Sciatic nerve (tissue), 2 donors: ENCODE results near the gene ARRDC1. TPM values are rescaled to one million over a fixed set of nuclear protein-coding genes. Genes with fewer than 3 reads are reported as not detected.
"Not testable (repeated sequence)": the region's sequence is repeated elsewhere in the genome, so short reads cannot be mapped to it uniquely, and the experiment has no call there.

Source experiments
- ATAC-seq: fragments of 200-7000 bp; cut with Tn5 transposase; one replicate; pipeline ENCODE4 v1.9.1; 2020; ENCODE audit warnings: mild to moderate bottlenecking, moderate library complexity
- DNase-seq: peaks from one replicate; pipeline ENCODE4 v3.0.0-alpha.2; 2020; ENCODE audit warnings: low spot score
- intact Hi-C: fragments of 100-400 bp; cut with DNase I; formaldehyde crosslinking; loops from one replicate; pipeline ENCODE4 v1.14.2; 2022
- total RNA-seq: library from RNA; stranded (reverse); fragmentation: NEBNext Ultra II Directional; extraction: Animal tissue kit (Norgen Biotek cat#: 25700); gene quantifications from one replicate; pipeline ENCODE4 v1.2.1, GENCODE V29; 2021
- donor health status: DM: no; HTN: no; CAD: no.
- donor health status: DM: no; HTN: no; CAD: no.

ARRDC1 gene
- total RNA-seq, 1 donor from 2014 or later = 30.6 TPM

DNA sequence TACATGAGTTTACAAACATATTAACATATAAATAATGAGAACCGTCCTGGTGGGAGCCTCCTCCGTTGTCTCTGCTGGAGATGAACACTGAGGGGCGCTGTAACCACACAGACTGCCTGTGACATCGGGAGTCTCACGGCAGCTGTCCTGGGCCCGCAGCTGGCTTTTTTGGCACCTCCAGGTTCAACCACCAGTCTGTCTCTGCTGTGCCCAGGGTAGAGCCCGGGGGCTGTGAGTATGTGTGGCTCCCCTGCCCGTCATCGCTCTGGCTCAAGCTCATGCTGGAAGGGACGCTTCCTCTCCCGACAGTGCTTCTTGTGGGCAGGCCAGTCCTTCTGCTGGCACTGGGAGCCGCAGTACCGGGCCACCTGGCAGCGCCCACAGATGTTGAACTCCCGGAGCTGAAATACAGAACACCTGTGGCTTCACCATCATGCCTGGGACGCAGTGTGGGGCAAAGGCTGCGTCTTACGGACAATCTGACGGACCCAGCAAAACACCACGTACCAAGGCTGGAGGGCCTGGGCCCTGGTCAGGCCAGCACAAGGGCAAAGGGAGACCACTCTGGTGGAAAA is 23.1 kb upstream of the ARRDC1 start:
- intact Hi-C loops = no loop called here
- ATAC-seq = no peak
- DNase-seq = no peak

DNA sequence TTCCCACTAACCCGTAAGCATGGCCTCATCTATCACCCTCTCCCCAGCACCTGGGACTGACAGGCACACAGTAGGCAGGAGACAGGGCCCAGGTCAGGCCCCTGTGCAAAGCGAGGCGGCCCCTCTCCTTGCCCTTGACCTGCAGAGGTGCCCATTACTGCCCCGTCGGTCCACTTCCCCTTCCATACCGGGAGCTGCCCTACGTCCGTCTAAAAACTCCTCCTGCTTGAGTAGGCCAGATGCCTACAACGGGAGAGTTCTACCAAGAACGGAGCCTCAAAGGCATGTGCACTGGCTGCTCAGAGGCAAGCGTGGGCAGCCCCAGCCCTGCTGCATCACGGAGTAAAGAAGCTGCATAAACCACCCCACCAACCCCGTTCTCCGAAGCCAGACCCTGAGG is 22.1 kb upstream of the ARRDC1 start:
- intact Hi-C loops = no loop called here
- ATAC-seq = no peak
- DNase-seq = no peak

DNA sequence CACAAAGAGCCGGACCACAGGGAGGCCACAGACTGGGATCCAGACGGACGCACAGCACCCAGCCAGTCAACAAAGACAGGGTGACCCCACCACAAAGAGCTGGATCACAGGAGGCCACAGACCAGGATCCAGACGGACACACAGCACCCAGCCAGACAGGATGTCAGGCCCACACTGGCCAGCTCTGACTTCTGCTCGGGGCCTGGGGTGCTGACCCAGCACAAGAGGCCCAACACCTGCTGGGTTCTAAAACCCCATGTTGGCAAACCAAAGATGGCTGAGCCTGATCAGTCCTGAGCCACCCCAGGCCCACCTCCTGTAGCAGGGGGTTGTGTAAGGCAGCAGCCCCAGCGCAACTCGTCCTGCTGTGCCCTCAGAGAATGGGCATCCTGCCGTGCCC is 21.5 kb upstream of the ARRDC1 start:
- ATAC-seq = no peak
- no peak for DNase-seq
- intact Hi-C loops = no loop called here

DNA sequence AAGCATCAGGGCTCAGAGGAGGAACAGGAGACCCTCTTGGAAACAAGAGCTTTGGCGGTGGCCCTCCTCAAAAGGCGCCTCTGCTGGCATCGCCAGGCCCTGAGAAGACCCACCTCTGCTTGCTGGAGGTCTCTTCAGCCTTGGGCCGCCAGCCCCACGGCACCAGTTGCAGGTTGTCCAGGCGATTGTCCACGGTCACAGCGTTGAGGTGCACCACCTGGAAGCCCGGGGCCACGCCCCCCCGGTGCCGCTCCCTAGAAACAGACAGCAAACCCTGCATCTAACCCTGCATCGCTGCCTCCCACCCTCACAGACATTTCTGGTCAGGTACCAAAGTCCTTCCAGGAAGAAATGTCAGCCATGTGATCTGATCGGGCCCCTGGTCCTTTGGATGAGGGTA is 18.6 kb upstream of the ARRDC1 start:
- intact Hi-C loops = no loop called here
- ATAC-seq = no peak
- no peak for DNase-seq

DNA sequence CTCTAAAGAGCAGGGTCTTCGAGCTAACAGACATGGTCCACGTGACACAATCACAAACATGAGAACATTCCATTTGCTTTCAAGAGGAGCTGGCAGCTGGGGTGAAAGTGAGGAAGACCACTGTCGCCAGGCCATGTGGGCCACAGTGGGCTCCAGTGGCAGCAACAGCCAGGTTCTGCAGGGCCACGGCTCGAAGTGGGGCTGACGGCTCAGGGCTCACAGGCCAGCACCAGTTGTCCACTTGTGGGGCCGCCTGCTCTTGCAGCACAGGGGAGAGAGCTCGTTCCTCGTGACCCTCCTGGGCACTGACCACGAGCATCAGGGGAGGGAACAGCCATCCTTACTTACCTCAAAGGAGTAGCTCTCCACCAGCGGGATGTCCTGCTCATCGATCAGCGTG is 17.2 kb upstream of the ARRDC1 start:
- DNase-seq (no peak), ATAC-seq (no peak)
- intact Hi-C loops = no loop called here

DNA sequence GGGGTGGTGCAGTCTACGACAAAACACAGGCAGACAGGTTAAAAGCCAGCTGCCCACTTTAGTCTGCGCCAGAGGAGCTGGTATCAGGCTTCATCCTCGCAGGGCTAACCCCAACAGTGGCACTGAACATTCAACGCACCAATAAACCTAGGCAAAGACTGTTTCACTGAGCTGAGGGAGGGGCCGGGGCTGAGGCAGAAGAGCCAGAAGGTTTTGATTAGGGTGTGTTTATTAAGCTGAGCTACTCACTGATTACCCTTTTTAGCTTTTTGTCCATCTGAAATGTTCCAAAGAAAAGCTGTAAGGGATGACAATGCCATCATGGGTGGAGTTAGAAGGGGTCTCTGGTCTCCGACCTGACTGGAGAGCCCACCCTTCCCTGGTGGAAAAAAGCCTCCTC is 16.6 kb upstream of the ARRDC1 start:
- ATAC-seq (no peak), DNase-seq (no peak)
- intact Hi-C loops = no loop called here

DNA sequence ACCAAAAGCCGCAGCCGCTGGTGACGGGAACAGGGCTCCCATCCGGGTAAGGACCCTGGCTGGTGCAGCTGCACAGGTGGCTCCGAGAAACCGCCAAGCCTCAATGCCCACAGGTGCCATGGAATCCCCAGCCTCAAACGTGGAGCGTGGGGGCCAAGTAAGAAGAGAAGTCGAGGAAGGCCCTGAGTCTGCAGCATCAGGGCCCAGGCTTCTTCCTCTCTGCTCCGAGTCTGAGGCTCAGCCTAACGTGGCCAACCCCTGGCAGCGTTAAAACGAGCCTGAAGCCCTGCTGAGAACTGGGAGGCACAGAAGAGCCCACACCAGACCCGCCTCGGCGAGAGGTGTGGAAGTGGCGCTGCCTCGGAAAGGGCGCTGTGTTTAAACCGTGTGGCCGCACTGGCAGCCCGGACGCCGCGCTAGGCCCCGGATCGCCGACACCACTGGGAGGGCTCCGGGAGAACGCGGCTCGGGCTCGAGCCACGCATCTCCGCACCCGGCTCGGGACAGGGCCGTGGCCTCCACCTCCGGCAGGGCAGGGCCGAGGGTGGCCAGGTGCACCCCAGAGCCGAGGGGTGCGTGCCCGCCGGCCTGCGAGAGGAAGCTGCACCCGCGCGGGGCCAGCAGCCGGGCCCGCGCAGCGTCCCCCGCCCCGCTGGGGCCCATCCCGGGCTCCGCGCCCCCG is 15.9 kb upstream of the ARRDC1 start:
- intact Hi-C loops = no loop called here
- no peak for ATAC-seq
- DNase-seq = no peak

DNA sequence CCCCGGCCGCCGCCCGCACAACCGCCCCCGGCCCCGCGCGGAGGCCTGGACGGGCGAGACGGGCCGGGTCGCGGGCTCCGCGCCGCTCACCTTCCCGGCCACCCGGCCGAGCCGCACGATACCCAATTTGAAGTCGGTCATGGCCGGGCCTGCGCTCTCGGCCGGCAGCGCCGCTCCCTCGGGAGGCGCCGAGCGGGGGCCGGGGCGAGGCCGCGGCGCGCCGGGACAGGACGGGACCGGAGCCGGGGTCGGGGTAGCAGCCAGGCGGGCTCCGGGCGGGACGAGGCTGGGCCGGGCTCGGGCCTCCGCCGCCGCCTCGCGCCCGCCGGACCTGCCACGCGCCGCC is 15.4 kb upstream of the ARRDC1 start:
- no peak for DNase-seq
- ATAC-seq = no peak
- intact Hi-C loops = no loop called here

DNA sequence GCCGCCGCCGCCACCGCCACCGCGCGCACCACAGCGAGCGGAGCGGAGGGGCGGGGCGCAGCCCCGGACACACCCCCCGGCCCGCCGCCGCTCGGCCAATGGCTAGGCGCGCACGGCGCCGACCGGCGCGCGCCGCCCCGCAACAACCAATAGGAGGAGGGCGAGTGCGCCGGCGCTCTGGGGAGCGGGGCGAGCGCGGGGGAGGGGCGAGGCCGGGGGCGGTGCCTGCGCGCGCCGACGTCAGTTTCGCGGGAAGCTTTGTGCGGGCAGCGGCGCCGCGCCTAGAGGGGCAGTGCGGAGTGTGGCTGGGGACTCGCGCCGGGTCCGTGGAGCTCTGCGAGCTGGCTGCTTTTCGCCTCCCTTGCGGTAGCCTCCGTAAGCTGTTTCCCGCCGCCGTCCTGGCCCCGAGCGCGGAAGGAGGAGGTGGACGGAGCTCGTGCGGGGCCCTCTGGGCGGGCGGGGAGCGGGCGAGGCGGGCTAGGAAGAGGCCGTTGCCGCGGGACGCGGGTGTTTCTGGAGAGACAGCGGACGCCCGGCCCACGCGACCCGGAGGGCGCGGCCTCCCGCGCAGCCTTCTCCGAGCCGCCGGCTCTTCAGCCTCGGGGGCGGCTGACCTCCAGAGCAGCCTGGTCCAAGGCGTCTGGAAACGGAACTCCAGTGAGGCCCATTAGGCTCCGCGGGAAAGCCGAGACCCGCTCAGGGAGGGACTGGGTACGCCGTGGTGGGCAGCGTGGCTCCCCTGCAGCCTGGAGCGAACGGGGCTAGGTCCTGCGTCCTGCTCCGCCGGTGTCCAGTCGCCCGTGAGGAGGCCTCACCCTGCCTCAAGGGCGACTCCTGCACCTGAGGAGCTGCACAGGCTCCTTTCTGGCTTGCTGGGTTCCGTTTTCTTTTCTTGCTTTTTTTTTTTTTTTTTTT is 14.8 kb upstream of the ARRDC1 start, which contains the start of gene ZMYND19:
ZMYND19 (minus strand) TSS at position 44 of the 915 bp plus-strand sequence. CDS start 249 bp downstream, outside the sequence.
- intact Hi-C loops = no loop called here

DNA sequence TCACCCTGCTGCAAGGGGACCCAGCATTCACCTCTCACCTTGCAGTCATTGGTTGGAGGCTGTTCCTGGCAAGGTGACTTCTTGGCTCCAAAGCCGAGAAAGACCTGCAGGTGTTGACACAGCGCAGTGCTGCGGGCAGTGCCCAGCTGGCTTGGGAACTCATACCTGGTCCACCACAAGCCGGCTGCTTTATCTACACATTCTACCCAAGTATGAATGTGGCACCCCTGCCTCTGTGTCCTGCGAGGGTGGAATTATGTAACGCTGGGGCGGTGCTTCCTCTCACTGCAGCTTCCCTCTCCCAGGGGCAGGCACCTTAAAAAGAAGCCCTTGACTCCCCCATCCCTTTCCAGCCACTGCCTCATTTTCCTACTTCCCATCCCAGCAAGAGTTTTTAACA is 12.7 kb upstream of the ARRDC1 start:
- intact Hi-C loops = no loop called here
- ATAC-seq (no peak), DNase-seq (no peak)

More for the DNA sequence above, 14.8 kb upstream of the ARRDC1 start, which contains the start of gene ZMYND19:
- DNase-seq (peak; percentile 93), ATAC-seq (peak; percentile 99)

DNA sequence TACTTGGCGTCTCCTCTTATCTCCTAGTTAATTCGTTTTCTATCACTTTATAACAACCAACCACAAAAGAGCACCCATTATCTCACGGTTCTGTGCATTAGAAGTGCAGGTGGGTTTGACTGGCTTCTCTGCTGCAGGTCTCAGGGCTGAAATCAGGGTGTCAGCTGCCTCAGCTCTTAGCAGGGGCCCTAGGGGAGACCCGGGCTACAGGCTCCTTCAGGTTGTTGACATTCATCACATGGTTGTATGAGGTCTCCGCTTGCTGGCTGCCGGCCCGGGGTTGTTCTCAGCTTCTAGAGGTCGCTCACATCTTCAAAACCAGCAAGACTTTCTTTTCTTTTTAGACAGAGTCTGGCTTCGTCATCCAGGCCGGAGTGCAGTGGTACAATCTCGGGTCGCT is 12.3 kb upstream of the ARRDC1 start:
- DNase-seq = no peak
- ATAC-seq = no peak
- intact Hi-C loops = no loop called here

DNA sequence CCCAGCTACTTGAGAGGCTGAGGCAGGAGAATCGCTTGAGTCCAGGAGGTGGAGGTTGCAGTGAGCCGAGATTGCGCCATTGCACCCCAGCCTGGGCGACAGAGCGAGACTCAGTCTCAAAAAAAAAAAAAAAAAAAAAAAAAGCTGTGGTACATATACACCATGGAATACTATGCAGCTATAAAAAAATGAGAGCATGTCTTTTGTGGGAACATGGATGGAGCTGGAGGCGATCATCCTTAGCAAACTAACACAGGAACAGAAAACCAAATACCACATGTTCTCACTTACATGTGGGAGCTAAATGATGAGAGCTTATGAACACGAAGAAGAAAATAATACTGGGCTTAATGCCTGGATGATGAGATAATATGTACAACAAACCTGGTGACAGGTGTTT is 8.9 kb upstream of the ARRDC1 start:
- ATAC-seq, DNase-seq, intact Hi-C loops: not testable (repeated sequence)

DNA sequence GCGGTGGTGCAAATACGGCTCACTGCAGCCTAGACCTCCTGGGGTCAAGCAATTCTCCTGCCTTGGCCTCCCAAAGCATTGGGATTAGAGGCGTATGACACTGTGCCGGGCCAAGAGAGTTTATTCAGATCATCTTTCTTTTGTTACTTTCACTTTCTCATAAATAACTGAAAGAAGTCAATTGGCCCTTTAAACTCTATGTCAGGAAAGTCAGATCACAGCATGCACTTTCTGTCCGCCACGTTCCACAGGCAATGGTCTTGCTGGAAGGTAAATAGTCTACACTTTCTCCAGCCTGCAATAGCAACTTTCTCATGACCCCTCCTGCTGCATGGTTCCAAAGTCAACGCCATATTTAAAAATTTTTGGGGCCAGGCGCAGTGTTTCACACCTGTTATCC is 6.5 kb upstream of the ARRDC1 start:
- ATAC-seq = no peak
- intact Hi-C loops = no loop called here
- no peak for DNase-seq

DNA sequence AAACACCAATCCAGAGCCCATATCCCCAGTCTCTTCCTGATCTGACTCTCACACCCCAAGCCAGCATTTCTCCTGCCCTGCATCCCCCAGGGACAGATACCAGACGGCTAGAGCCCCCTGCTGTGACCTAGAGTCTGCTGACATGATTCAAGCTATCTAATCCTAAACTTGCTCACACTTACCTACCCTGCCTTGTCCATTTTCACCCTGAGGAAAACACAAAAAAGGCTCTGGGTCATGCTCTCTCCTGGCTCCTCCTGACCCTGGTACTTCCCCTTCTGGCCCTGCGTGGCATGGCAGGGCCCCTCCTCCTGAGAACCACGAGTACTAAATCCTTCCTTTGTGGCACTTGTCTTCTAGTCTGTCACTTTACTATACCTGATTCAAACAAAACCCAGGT is 2.8 kb upstream of the ARRDC1 start:
- ATAC-seq (no peak), DNase-seq (no peak)
- intact Hi-C loops = no loop called here

DNA sequence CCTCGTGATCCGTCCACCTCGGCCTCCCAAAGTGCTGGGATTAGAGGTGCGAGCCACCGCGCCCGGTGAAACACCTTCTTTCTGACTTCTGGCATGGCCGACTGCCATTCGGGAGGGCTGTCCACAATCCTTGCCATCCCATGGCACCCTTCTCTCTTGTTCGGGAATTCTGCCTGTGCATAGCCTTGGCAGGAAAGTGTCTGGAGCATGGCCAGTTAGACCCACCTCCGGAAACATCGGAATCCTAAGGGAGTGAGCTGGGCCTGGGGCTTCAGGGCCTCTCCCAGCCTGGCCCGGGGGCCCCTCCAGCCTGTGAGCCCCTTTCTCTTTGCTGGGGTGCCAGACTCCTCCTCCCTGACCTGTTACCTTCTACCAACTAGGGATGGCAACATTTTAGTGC is 1.6 kb upstream of the ARRDC1 start:
- DNase-seq (no peak), ATAC-seq (no peak)
- intact Hi-C loops = no loop called here

DNA sequence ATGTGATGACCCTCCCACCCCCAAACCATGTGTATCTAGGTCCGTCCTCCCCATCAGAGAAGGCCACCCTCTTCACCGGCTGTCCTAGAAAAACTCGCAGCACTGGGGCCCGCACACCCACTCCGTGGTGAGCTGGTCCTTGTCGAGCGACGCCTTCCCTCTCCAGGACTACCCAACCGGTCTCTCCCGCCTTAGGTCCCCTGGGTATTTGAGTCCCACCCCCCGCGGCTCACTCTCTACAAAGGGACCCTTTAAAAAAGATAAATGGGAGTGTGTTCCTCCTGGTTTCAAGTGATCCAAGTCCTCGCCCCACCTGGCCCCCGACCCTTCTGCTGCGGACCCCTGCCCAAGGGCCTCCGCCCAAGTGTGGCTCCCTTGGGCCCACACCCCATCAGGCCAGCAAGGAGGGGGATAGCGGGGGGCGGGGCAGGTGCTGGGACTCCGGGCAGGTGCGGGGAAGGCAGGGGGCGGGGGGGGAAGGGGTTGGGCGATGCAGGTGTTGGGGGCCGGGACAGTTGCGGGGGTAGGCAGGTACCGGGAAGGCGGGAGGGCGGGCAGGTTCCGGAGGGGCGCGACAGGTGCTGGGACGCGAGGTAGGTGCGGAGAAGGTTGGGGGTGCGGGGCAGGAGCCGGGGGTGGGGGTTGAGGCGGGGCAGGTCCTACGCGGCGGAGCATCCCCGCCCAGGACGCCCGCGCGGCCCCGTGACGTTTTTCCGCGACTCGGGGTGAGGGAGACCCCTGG is 970 bp upstream of the ARRDC1 start:
- intact Hi-C loops = no loop called here
- DNase-seq (no peak), ATAC-seq (peak; percentile 15)

DNA sequence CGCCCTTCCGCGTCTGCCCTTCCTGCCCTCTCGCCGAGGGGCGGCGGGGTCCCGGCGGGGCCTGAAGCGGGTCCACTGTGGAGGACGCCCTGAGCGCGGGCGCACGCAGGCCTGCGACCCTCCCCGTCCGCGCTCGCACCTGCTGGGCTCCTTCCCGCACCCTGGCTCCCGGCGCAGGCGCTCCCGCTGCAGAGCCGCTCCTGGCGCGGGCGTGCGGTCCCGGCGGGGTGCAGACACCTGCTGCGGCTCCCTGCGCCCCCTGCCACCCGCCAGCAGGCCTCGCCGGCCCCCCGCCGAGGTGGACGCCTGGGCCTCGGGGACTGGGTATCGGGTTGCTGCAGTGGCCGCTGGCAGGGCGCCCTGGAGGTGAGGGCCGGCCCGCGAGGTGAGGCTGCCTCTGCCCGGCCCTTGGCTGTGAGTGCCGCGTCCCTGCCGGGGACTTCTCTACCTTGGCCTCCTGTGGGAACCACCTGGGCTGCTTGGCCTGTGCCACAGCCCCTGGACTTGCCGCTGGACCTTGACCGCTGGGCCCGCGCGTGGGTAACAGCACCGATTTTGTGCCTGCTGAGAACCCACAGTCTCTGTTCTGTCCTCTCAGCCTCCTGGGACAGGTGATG is 627 bp downstream of the ARRDC1 start:
- DNase-seq (no peak), ATAC-seq (no peak)
- intact Hi-C loops = loop anchor here (1.0 kb wide), 1 partner anchor 23 kb away; no protein-coding TSS in a partner anchor

DNA sequence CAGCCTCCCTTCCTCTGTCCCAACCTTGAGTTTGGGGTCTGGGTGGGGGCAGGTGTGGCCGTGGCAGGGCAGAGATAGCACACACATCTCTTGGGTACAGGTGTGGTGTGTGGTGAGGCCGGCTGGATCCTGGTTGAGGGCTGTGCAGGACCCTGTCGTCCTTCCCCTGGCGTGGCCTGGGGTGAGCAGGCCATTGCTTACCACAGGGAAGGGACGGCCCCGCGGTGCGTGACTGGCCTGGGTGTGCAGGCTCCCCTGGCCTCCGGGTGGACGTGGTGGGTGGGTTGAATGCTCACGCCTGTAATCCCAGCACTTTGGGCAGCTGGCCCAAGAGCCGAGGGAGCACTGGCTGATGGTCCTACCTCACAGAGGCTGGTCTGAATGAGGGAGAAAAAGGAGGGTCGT is 1.2 kb downstream of the ARRDC1 start:
- ATAC-seq (no peak), DNase-seq (no peak)
- intact Hi-C loops = loop anchor here (1.0 kb wide), 1 partner anchor 23 kb away; no protein-coding TSS in a partner anchor
